SJCRH30 (cell line): ENCODE measurements around the gene TMOD3. TPM values are rescaled to one million over a fixed set of nuclear protein-coding genes. Genes with fewer than 3 reads are reported as not detected.
A peak's percentile ranks its signal among the peaks of the same experiment; 100 is the strongest.
"Not testable (repeated sequence)": the region's sequence is repeated elsewhere in the genome, so short reads cannot be mapped to it uniquely, and the experiment has no call there.

Experiments
- DNase-seq, 2 experiments: peaks; one replicate each; pipeline ENCODE4 v3.0.0-alpha.2; 2015 to 2020
- H3K27ac ChIP-seq: fragments of 250-450 bp; sonication (Bioruptor Pico); 2 replicates; pipeline ENCODE4 v1.5.1; 2020; ENCODE audit warnings: mild to moderate bottlenecking, moderate library complexity
- H3K27me3 ChIP-seq: fragments of 250-450 bp; sonication (Bioruptor Pico); 2 replicates; pipeline ENCODE4 v1.5.1; 2020; ENCODE audit warnings: mild to moderate bottlenecking, moderate library complexity
- H3K36me3 ChIP-seq: fragments of 250-450 bp; sonication (Bioruptor Pico); 2 replicates; pipeline ENCODE4 v1.5.1; 2020; ENCODE audit warnings: mild to moderate bottlenecking, moderate library complexity
- H3K4me1 ChIP-seq: fragments of 250-450 bp; sonication (Bioruptor Pico); 2 replicates; pipeline ENCODE4 v1.5.1; 2020; ENCODE audit warnings: mild to moderate bottlenecking, moderate library complexity
- H3K4me3 ChIP-seq: fragments of 250-450 bp; sonication (Bioruptor Pico); 2 replicates; pipeline ENCODE4 v1.5.1; 2020; ENCODE audit warnings: mild to moderate bottlenecking, moderate library complexity
- H3K9me3 ChIP-seq: fragments of 250-450 bp; sonication (Bioruptor Pico); replicated peaks from 2 replicates; pipeline ENCODE4 v1.5.1; 2020; ENCODE audit warnings: mild to moderate bottlenecking, moderate library complexity
- total RNA-seq: library from RNA; depleted of rRNA; stranded (reverse); fragments of >200 nt; shearing (Covaris generic); gene quantifications from 2 replicates; pipeline ENCODE4 v1.2.3, GENCODE V29; 2014

The TMOD3 gene
- total RNA-seq, 1 experiment from 2014 or later, result 33.1 TPM

GRCh38 chr15:51865317-51865716 lies 35.9 kb downstream of the TMOD3 start:
- H3K9me3 ChIP-seq, result no peaks in the 10 kb centered on the region
- H3K4me3 ChIP-seq, result no peak overlapping the region
- H3K27ac ChIP-seq, result no peak overlapping the region
- H3K4me1 ChIP-seq, result peaks cover 30% of the 10 kb centered on the region
- no peaks in the 10 kb centered on the region for H3K27me3 ChIP-seq
- H3K36me3 ChIP-seq, result peaks cover 25% of the 10 kb centered on the region
- DNase-seq, result no peak

GRCh38 chr15:51866161-51866560 lies 36.7 kb downstream of the TMOD3 start:
- DNase-seq, result no peak
- Histone ChIP-seq H3K9me3 (0 out of 2 replicates have a peak, but pooled peaks cover 2% of the 10 kb centered on the region), H3K27me3 (no peaks in the 10 kb centered on the region), H3K36me3 (peaks cover 33% of the 10 kb centered on the region), H3K4me1 (peaks cover 30% of the 10 kb centered on the region), H3K4me3 (no peak overlapping the region), H3K27ac (no peak overlapping the region)

- Histone ChIP-seq H3K27me3 (no peaks in the 10 kb centered on the region), H3K36me3 (peaks cover 36% of the 10 kb centered on the region), H3K4me1 (peaks cover 30% of the 10 kb centered on the region), H3K27ac (no peak overlapping the region), H3K4me3 (no peak overlapping the region), H3K9me3 (0 out of 2 replicates have a peak, but pooled peaks cover 2% of the 10 kb centered on the region)
- peak; percentile 65 to 68 for DNase-seq
Measured at GRCh38 chr15:51866751-51867150, 37.3 kb downstream of the TMOD3 start.

DNA sequence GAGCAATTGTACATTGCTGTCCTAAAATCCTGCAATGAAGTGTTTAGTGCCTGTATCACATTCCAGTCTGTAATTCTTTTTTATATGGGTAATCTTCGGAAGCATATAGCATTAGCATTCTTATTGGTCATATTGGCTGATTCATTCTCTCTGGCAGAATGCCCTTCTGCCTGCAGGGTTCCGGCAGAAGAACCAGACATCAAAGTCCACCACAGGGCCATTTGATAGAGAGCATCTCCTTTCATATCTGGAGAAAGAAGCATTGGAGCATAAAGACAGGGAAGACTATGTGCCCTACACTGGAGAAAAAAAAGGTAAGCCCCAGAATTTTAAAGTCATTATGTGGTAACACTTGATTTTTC lies 39.6 kb downstream of the TMOD3 start:
- Histone ChIP-seq H3K27ac (no peak overlapping the region), H3K4me1 (peaks cover 30% of the 10 kb centered on the region), H3K36me3 (peaks cover 29% of the 10 kb centered on the region), H3K9me3 (0 out of 2 replicates have a peak, but pooled peaks cover 2% of the 10 kb centered on the region), H3K27me3 (no peaks in the 10 kb centered on the region), H3K4me3 (no peak overlapping the region)
- DNase-seq, result peak; percentile 35 to 45

DNA sequence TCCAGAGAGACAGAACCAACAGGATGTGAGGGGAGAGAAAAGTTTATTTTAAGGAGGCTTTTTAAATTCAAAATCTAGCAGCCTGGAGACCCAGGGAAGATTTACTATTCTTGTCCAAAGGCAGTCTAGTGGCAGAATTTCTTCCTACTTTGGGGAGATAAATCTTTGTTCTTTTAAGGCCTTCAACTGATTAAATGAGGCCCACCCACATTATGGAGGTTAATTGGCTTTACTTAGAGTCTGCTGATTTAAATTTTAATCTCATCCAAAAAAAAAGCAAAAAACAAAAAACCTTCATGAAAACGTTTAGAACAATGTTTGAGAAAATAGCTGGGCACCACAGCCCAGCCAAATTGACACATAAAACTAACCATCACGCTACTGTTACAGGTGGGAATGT lies 41.3 kb downstream of the TMOD3 start:
- DNase-seq, result no peak
- Histone ChIP-seq H3K4me1 (peaks cover 42% of the 10 kb centered on the region), H3K27me3 (no peaks in the 10 kb centered on the region), H3K27ac (no peak overlapping the region), H3K4me3 (no peak overlapping the region), H3K9me3 (0 out of 2 replicates have a peak, but pooled peaks cover 2% of the 10 kb centered on the region), H3K36me3 (peaks cover 25% of the 10 kb centered on the region)

DNA sequence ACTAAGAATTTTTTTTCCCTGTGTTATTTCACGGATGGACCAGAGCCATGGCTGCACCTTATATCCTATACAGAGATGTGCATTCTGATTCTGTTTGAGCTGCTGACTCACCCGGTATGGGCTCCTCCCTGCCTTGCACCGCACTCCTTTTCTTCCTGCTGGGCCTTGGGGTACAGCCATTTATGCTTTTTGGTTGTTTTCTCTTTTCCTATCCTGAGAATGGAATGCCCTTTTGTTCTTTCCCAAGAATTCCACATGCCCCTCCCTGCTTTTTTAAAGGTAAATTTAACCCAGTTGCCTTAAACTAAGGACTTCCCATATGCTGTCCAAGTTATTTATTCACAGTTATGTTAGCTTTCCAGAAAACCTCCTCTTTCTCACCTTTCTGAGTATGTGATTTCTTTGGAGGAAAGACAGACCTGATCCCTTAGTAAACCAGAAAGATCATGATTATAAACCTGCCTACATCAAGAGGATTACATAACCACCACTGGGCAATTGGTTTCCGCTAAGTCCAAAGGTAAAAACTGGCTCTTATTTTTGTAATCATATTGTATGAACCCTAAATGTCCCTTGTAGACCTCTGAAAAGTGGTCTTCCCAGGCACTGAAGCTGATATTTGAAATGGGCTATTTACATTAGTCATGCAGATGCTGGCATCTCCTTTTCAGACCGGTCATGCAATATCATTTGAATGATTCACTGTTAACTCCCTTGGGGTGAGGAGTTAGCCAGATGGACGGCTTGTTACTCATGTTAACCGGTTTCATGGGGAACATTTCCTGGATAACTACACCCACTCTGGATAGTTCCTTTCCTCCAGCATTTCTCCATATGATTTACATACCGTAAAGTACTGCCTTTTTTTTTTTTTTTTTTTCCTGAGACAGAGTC lies 45.5 kb downstream of the TMOD3 start:
- Histone ChIP-seq H3K9me3 (0 out of 2 replicates have a peak, but pooled peaks cover 2% of the 10 kb centered on the region), H3K27ac (peak overlapping the region; percentile 79), H3K27me3 (no peaks in the 10 kb centered on the region), H3K36me3 (peaks cover 20% of the 10 kb centered on the region), H3K4me3 (no peak overlapping the region), H3K4me1 (peaks cover 22% of the 10 kb centered on the region)
- peak; percentile 52 to 53 for DNase-seq

DNA sequence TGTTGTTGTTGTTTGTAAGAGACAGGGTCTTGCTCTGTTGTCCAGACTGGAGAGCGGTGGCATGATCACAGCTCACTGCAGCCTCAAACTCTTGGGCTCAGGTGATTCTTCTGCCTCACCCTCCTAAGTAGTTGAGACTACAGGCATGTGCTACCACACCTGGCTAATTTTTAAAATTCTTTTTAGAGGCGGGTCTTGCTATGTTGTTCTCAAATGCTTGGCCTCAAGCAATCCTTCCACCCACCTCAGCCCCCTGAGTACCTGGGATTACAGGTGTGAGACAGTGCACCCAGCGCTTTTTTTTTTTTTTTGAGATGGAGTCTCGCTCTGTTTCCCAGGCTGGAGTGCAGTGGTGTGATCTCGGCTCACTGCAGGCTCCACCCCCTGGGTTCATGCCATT lies 46.7 kb downstream of the TMOD3 start:
- H3K27me3 ChIP-seq, result no peaks in the 10 kb centered on the region
- peaks cover 13% of the 10 kb centered on the region; the same call in 1 of the 2 replicates for H3K36me3 ChIP-seq
- no peak overlapping the region for H3K4me3 ChIP-seq
- DNase-seq, result no peak
- no peak overlapping the region for H3K27ac ChIP-seq
- H3K4me1 ChIP-seq, result peaks cover 22% of the 10 kb centered on the region
- H3K9me3 ChIP-seq, result no peaks in the 10 kb centered on the region

DNA sequence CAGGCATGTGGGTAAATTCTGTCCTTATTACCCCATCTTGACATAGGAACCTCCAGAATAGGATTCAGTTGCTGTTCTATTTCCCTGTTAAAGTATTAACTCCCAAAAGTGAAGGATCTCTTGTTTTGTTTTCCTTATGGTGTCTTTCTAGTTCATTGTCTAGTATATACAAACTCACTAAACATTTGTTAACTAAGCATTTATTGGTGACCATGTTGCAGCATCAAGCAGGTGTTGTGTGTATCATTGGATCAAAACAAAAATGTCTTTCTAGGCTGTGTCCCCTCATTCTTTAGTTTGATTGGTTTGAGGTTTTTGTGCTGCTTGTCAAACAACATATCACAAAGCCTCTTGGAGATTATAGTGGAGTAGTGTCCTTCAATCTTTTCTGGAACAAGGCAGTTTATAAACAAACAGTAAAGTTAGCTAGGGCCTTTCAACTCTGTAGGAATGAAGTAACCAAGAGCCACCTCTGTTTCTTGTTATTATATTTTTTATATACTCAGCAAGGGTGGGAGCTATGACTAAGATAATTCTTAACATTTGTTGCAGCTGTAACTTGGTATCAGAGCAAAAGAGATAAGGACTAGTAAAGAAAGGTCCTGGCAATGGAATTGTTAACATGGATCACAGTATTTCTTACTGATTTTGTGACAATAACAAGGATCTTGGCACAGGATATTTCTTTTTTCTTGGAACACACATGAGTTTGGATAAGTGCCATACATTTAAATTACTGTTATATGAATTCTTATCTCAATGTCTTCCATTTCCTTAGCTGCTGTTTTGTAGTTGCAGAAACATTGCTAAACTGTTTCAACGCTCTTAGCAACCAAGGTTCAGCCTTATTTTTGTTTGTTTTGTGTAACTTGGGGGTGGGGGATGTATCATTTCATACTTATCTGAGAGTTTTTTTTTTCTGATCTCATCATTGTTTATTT lies 49.3 kb downstream of the TMOD3 start:
- H3K9me3 ChIP-seq, result no peaks in the 10 kb centered on the region
- DNase-seq, result no peak

GRCh38 chr15:51879555-51879954 lies 50.1 kb downstream of the TMOD3 start:
- Histone ChIP-seq H3K9me3 (no peaks in the 10 kb centered on the region), H3K27ac (no peak overlapping the region), H3K4me3 (no peak overlapping the region), H3K36me3 (peaks cover 8% of the 10 kb centered on the region; the same call in 1 of the 2 replicates), H3K27me3 (no peaks in the 10 kb centered on the region), H3K4me1 (peaks cover 38% of the 10 kb centered on the region)
- DNase-seq, result no peak

More for the DNA sequence above, 49.3 kb downstream of the TMOD3 start:
- Histone ChIP-seq H3K36me3 (peaks cover 8% of the 10 kb centered on the region; the same call in 1 of the 2 replicates), H3K4me1 (peaks cover 32% of the 10 kb centered on the region), H3K27ac (no peak overlapping the region), H3K27me3 (no peaks in the 10 kb centered on the region), H3K4me3 (no peak overlapping the region)

DNA sequence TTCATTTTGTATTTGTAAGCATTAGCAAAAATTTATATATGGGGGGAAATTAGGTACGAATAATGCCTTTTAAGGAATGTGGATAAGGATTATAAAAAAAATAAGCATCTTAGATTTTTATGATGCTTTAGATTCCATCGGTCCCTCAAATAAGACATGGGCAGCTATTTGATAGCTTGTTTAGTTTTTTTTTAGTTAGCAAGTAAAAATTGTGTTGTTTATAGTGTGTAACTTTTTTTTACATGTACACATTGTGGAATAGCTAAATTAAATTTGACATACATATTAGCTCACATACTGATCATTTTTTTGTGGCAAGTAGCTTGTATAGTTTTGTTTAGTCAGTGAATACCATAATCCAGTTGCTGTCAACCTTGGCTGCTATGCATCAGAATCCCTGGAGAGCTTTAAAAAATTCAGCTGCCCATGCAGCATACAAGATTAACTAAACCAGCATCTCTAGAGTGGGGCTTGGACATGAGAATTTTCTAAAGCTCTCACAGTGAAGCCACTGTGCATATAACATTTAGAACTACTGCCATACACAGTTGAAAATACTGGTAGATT lies 53.9 kb downstream of the TMOD3 start:
- Histone ChIP-seq H3K36me3 (0 out of 2 replicates have a peak, but pooled peaks cover 5% of the 10 kb centered on the region), H3K4me1 (peaks cover 28% of the 10 kb centered on the region; the same call in 1 of the 2 replicates), H3K9me3 (no peaks in the 10 kb centered on the region), H3K27ac (no peak overlapping the region; the same call in 1 of the 2 replicates), H3K27me3 (no peaks in the 10 kb centered on the region), H3K4me3 (no peak overlapping the region)
- DNase-seq, result peak; percentile 51 to 60

GRCh38 chr15:51884041-51884440 lies 54.6 kb downstream of the TMOD3 start:
- no peak for DNase-seq
- H3K36me3 ChIP-seq, result 0 out of 2 replicates have a peak, but pooled peaks cover 5% of the 10 kb centered on the region
- no peak overlapping the region for H3K27ac ChIP-seq
- no peaks in the 10 kb centered on the region for H3K9me3 ChIP-seq
- peaks cover 25% of the 10 kb centered on the region; the same call in 1 of the 2 replicates for H3K4me1 ChIP-seq
- H3K4me3 ChIP-seq, result no peak overlapping the region
- no peaks in the 10 kb centered on the region for H3K27me3 ChIP-seq

- no peak overlapping the region for H3K27ac ChIP-seq
- H3K36me3 ChIP-seq, result peaks cover 7% of the 10 kb centered on the region; the same call in 1 of the 2 replicates
- DNase-seq, result no peak
Measured at GRCh38 chr15:51884517-51885236, 55.2 kb downstream of the TMOD3 start.

GRCh38 chr15:51885758-51886157 lies 56.3 kb downstream of the TMOD3 start:
- H3K36me3 ChIP-seq, DNase-seq, H3K27ac ChIP-seq, H3K27me3 ChIP-seq, H3K4me3 ChIP-seq, H3K9me3 ChIP-seq: not testable (repeated sequence)
- H3K4me1 ChIP-seq, result peaks cover 19% of the 10 kb centered on the region

More at GRCh38 chr15:51884517-51885236, 55.2 kb downstream of the TMOD3 start:
- no peaks in the 10 kb centered on the region for H3K9me3 ChIP-seq
- H3K4me1 ChIP-seq, result peaks cover 19% of the 10 kb centered on the region
- H3K4me3 ChIP-seq, result no peak overlapping the region
- H3K27me3 ChIP-seq, result no peaks in the 10 kb centered on the region
